Gastrocnemius medialis (tissue), 4 donors: Measurements from ENCODE around the gene CERK.

ENCODE experiments used
- POLR2A ChIP-seq, 2 donors: fragments of 450-650 bp; IDR thresholded peaks; one replicate each; pipeline ENCODE4 v1.6.1; 2017; ENCODE audit warnings: antibody characterized with exemption in 2 of 2, mild to moderate bottlenecking in 2 of 2, moderate library complexity in 2 of 2
- TF ChIP-seq, protein P1 (sequence below), 5 experiments: fragments of 450-650 bp in 3 of 5; fragments of 200-600 bp in 2 of 5; sonication (generic) in 2 of 5; IDR thresholded peaks in 4 of 5; conservative IDR thresholded peaks in 1 of 5; 1 replicate in 4 of 5; 2 replicates in 1 of 5; pipeline ENCODE4 v1.5.1; 2016 to 2019; ENCODE audit warnings: antibody characterized with exemption in 5 of 5, mild to moderate bottlenecking in 3 of 5, moderate library complexity in 3 of 5

GRCh38 chr22:46766611-46767010 is 28.6 kb upstream of the CERK start:
- no peak for TF ChIP-seq POLR2A (IDR thresholded peaks at IDR 0.05)
- TF ChIP-seq, protein P1, sequence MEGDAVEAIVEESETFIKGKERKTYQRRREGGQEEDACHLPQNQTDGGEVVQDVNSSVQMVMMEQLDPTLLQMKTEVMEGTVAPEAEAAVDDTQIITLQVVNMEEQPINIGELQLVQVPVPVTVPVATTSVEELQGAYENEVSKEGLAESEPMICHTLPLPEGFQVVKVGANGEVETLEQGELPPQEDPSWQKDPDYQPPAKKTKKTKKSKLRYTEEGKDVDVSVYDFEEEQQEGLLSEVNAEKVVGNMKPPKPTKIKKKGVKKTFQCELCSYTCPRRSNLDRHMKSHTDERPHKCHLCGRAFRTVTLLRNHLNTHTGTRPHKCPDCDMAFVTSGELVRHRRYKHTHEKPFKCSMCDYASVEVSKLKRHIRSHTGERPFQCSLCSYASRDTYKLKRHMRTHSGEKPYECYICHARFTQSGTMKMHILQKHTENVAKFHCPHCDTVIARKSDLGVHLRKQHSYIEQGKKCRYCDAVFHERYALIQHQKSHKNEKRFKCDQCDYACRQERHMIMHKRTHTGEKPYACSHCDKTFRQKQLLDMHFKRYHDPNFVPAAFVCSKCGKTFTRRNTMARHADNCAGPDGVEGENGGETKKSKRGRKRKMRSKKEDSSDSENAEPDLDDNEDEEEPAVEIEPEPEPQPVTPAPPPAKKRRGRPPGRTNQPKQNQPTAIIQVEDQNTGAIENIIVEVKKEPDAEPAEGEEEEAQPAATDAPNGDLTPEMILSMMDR (IDR thresholded peaks at IDR 0.05 in 4 of 5, conservative IDR thresholded peaks at IDR 0.05 in 1 of 5), result no peak
